GM13976 (cell line): ENCODE results near the gene ZNF385B.

Experiments
- DNase-seq: peaks from one replicate; pipeline ENCODE4 v3.0.0; 2012; ENCODE audit warnings: low spot score
- in situ Hi-C: fragments of 300-500 bp; cut with MboI; formaldehyde crosslinking; loops from one replicate; pipeline ENCODE4 v1.12.0; 2022; ENCODE audit warnings: low sequenced_read_pairs, mixed read lengths, inconsistent platforms; ENCODE audit not compliant: unreplicated experiment
- TF ChIP-seq, protein P1 (sequence below): IDR thresholded peaks from 2 replicates; pipeline ENCODE4 v1.5.1; 2012; ENCODE audit warnings: borderline replicate concordance, mild to moderate bottlenecking; ENCODE audit not compliant: insufficient read depth; ENCODE audit errors: extremely low read depth, missing control alignments, control extremely low read depth

Gene ZNF385B

DNA sequence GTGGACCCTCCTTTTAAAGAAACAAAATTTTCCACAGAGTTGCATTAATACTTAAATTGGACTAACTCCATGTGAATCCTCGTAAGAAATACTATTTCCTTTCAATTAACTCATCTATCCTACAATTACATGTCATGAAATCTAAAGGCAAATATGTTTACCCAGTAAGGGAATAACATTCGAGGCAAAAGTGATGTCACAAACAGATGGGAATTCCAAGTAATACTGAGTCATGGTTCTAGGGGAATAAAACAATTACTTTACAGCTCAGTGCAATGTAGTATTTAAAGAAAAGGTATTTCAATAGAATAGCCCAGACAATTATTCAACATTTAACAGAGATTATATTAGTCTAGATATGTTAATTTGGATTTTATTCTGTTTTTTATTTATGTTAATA, 205.8 kb downstream of the ZNF385B start:
- no peak for DNase-seq
- TF ChIP-seq, protein P1, sequence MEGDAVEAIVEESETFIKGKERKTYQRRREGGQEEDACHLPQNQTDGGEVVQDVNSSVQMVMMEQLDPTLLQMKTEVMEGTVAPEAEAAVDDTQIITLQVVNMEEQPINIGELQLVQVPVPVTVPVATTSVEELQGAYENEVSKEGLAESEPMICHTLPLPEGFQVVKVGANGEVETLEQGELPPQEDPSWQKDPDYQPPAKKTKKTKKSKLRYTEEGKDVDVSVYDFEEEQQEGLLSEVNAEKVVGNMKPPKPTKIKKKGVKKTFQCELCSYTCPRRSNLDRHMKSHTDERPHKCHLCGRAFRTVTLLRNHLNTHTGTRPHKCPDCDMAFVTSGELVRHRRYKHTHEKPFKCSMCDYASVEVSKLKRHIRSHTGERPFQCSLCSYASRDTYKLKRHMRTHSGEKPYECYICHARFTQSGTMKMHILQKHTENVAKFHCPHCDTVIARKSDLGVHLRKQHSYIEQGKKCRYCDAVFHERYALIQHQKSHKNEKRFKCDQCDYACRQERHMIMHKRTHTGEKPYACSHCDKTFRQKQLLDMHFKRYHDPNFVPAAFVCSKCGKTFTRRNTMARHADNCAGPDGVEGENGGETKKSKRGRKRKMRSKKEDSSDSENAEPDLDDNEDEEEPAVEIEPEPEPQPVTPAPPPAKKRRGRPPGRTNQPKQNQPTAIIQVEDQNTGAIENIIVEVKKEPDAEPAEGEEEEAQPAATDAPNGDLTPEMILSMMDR: no peak
- in situ Hi-C loops: no loop called here

DNA sequence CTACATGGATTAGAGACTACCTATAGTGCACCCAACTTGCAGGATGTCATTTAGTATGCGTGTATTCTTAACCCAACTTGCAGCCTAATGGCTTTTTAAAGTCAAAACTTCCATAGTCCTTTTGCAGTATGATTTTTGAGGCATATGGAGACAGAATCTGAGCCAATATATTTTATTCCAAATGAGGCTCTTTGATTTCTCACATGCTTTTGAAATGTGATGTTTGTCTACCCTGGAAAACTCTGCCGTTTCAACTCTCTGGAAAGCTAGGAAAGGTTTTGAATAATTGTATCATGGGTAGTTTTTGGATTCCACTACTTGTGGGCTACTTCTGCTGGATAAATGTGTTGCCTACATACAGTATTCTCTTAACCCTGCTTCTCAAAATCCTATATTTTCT, 206.6 kb downstream of the ZNF385B start:
- no peak for DNase-seq
- in situ Hi-C loops: no loop called here

DNA sequence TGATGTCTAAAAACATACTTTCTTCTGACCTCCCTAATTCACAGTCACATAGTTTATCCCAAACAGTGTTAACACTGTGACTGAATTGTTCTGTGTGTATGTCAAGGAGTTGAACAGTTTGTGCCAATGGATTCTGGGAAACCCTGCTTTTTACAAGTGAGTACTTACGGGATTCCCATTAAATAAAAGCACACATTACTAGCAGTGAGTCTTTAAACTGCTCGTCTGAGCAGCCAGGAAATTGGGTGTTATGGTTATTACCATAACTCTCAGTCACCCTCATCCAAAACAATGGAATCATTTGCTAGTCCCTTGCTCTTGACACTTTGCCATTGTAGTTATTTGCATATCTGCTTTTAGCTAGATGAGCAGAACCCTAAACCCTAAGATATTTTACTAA, 209.1 kb downstream of the ZNF385B start:
- TF ChIP-seq, protein P1: no peak
- in situ Hi-C loops: no loop called here
- no peak for DNase-seq

More for the DNA sequence above, 206.6 kb downstream of the ZNF385B start:
- TF ChIP-seq, protein P1: no peak

DNA sequence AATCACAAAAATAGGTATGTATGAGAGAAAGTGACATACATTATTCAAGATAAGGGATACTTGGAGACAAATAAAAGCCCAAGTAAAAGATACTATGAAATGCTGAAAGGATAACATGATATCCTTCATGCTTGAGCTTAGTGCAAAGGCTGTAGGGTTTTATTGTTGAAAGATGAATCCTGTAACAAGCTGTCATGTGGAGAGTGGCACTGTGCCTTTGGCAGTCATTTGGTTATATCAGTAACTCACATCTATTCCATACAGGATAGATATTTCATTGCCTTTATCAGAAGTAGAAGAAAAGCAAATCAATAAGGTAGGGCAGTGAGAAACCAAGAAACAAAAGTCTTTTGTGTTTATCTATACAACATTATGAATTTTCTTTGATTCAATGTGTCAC, 211.0 kb downstream of the ZNF385B start:
- in situ Hi-C loops: no loop called here
- TF ChIP-seq, protein P1: no peak
- no peak for DNase-seq

DNA sequence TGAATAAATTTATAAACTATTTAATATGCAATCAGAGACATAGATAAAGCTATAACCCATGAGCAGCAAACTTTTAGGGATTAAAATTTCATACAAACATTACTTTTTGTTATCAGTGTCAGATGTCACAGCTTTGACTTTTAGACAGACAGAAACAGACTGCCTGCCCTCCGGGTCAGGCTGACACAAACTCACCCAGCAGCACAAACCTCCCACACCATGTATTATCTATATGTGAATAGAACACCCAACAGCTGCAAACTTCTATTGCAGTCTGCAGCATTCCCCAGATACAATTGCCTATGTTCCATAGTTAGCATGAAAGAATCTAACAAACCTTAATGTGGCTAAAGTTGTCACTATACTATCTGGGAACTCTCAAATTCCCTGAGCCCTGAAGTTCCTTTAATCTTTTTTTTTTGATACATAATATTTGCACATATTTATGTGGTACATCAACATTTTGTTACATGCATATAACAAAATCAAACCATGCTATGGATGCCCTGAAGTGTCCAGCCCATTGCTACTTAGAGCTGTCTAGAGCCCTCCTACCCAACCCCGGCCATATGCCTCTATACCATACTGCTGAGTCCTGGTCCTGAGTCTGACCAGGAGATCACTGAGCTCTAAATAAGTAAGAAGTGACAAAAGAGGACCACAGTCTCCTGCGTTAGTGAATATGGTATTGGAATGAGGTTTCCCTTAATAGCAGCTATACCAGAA, 214.4 kb downstream of the ZNF385B start:
- in situ Hi-C loops: no loop called here

DNA sequence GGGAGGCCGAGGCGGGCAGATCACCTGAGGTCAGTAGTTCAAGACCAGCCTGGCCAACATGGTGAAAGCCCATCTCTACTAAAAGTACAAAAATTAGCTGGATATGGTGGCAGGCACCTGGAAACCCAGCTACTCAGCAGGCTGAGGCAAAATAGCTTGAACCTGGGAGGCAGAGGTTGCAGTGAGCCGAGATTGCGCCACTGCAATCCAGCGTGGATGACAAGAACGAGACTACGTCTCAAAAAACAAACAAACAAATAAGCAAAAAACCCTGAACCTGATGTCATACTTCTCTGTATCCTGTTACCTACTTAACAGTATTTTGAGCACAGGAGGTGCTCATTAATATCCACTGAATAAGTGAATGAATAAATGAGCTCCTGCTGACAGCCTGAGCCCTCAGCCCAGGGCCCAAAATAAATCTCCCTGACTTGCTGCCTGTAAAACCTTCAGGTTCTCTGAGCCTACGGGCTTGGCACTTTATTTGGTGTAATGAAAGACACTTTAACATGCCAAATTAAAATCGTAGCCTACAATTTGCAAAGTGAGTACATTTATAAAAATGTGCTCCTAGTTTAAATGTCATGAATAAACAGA, 215.1 kb downstream of the ZNF385B start:
- TF ChIP-seq, protein P1: no peak
- in situ Hi-C loops: no loop called here
- no peak for DNase-seq

More for the DNA sequence above, 214.4 kb downstream of the ZNF385B start:
- DNase-seq: no peak
- TF ChIP-seq, protein P1: no peak
